K562 (cell line): Measurements from ENCODE around the gene SOX6.

Experiments used
- CTCFL ChIP-seq: IDR thresholded peaks from 2 replicates; pipeline ENCODE4 v1.6.1; 2011; ENCODE audit warnings: borderline replicate concordance, low read depth, mild to moderate bottlenecking, moderate library complexity, low read length; ENCODE audit not compliant: insufficient read depth, poor library complexity, severe bottlenecking
- NUFIP1 ChIP-seq: fragments of 450-650 bp; IDR thresholded peaks from 2 replicates; pipeline ENCODE4 v1.6.1; 2018; ENCODE audit not compliant: partially characterized antibody
- PHB2 ChIP-seq: fragments of 450-650 bp; IDR thresholded peaks from 2 replicates; pipeline ENCODE4 v1.6.1; 2017; ENCODE audit warnings: low read depth
- SIN3A ChIP-seq, 2 experiments: fragments of 150-350 bp in 1 of 2; IDR thresholded peaks; 2 replicates each; pipeline ENCODE4 v1.6.1; 2011 to 2016; ENCODE audit warnings: borderline replicate concordance in 2 of 2, low read depth in 2 of 2, low read length in 2 of 2, mild to moderate bottlenecking in 2 of 2, moderate library complexity in 2 of 2; ENCODE audit not compliant: control insufficient read depth in 1 of 2
- SMC3 ChIP-seq: conservative IDR thresholded peaks from 2 replicates; pipeline ENCODE4 v1.6.1; 2011; ENCODE audit warnings: low read depth, low read length, improper control_type of control experiment; ENCODE audit not compliant: insufficient read depth
- SPI1 ChIP-seq: IDR thresholded peaks from 2 replicates; pipeline ENCODE4 v1.6.1; 2011; ENCODE audit warnings: low read depth, low read length, control low read depth, borderline replicate concordance

- no peak for TF ChIP-seq PHB2
- TF ChIP-seq SIN3A (IDR thresholded peaks at IDR 0.05; ENCODE audit: borderline replicate concordance in 2 of 2, control insufficient read depth in 1 of 2, low read depth in 2 of 2, low read length in 2 of 2) = no peak
- no peak for TF ChIP-seq NUFIP1
- TF ChIP-seq SPI1 = no peak
- TF ChIP-seq CTCFL = no peak
- TF ChIP-seq SMC3 = no peak
Measured at GRCh38 chr11:16217631-16218030, 138.7 kb downstream of the SOX6 start.
